ENCODE measurements around the gene NXN. TPM values are rescaled to one million over a fixed set of nuclear protein-coding genes. Genes with fewer than 3 reads are reported as not detected.
A peak's percentile ranks its signal among the peaks of the same experiment; 100 is the strongest.
"Not testable (repeated sequence)": the region's sequence is repeated elsewhere in the genome, so short reads cannot be mapped to it uniquely, and the experiment has no call there.

The NXN gene
- total RNA-seq, 6 donors from 2014 or later, result 32.4 to 63.1 (median 52.2) TPM

GRCh38 chr17:957856-958421 is 21.6 kb downstream of the NXN start:
- no peaks in the 10 kb centered on the region for H3K9me3 ChIP-seq
- ATAC-seq (ENCODE audit: low FRiP score in 2 of 2) (no peak), DNase-seq (no peak)
- no peak for TF ChIP-seq CTCF (IDR thresholded peaks at IDR 0.05)
- H3K27ac ChIP-seq, result no peak overlapping the region
- H3K4me3 ChIP-seq, result no peak overlapping the region
- no peaks in the 10 kb centered on the region for H3K36me3 ChIP-seq
- H3K27me3 ChIP-seq, result no peaks in the 10 kb centered on the region
- peaks cover 0 to 3% (median 0%) of the 10 kb centered on the region in 4 donors for H3K4me1 ChIP-seq
- WGBS, 2 donors, result 83 to 84% methylated on average over 20 of the region's 20 CpGs

- Histone ChIP-seq H3K27ac (no peak overlapping the region), H3K36me3 (no peaks in the 10 kb centered on the region), H3K9me3 (no peaks in the 10 kb centered on the region), H3K4me3 (no peak overlapping the region), H3K4me1 (peaks cover under 1 to 4% (median under 1%) of the 10 kb centered on the region in 4 donors), H3K27me3 (no peaks in the 10 kb centered on the region)
- ATAC-seq (ENCODE audit: low FRiP score in 2 of 2) (no peak), DNase-seq (no peak)
- WGBS, 2 donors, result 69% methylated on average over 8 of the region's 8 CpGs
- TF ChIP-seq POLR2A (IDR thresholded peaks at IDR 0.05), result no peak
- TF ChIP-seq POLR2AphosphoS5 (IDR thresholded peaks at IDR 0.05), result no peak
- TF ChIP-seq EP300 (IDR thresholded peaks at IDR 0.05), result no peak
- TF ChIP-seq CTCF (IDR thresholded peaks at IDR 0.05), result no peak
Measured at GRCh38 chr17:956905-957304, 22.7 kb downstream of the NXN start.

GRCh38 chr17:954431-955164 is 25.0 kb downstream of the NXN start:
- ATAC-seq (ENCODE audit: low FRiP score in 2 of 2) (peak; percentile 40 to 84), DNase-seq (peak in 1 of 2 donors; percentile 69)
- H3K4me3 ChIP-seq, result no peak overlapping the region
- TF ChIP-seq POLR2AphosphoS5 (IDR thresholded peaks at IDR 0.05) (peak in 1 of 2 donors; percentile 39), CTCF (IDR thresholded peaks at IDR 0.05) (no peak), EP300 (IDR thresholded peaks at IDR 0.05) (peak in 2 of 4 donors; percentile 39 to 70), POLR2A (IDR thresholded peaks at IDR 0.05) (no peak)
- peak overlapping the region; percentile 33 to 67 (median 64) for H3K27ac ChIP-seq
- no peaks in the 10 kb centered on the region for H3K27me3 ChIP-seq
- peaks cover 5 to 12% (median 8%) of the 10 kb centered on the region in 4 donors for H3K4me1 ChIP-seq
- no peaks in the 10 kb centered on the region for H3K36me3 ChIP-seq
- H3K9me3 ChIP-seq, result no peaks in the 10 kb centered on the region
- WGBS, 2 donors, result 45 to 54% methylated on average over 19 to 23 of the region's 23 CpGs

GRCh38 chr17:953767-954166 is 25.8 kb downstream of the NXN start:
- 84 to 91% methylated on average over 10 to 16 of the region's 16 CpGs for WGBS, 2 donors
- H3K27ac ChIP-seq, result peak overlapping the region in 3 of 4 donors; percentile 61 to 67 (median 66)
- no peaks in the 10 kb centered on the region for H3K27me3 ChIP-seq

GRCh38 chr17:952592-952991 is 27.0 kb downstream of the NXN start:
- not testable (repeated sequence) for ATAC-seq (ENCODE audit: low FRiP score in 2 of 2); H3K36me3 ChIP-seq; H3K27ac ChIP-seq; DNase-seq; H3K27me3 ChIP-seq; H3K4me3 ChIP-seq; H3K9me3 ChIP-seq
- peaks cover 5 to 12% (median 8%) of the 10 kb centered on the region in 4 donors for H3K4me1 ChIP-seq
- 95 to 97% methylated on average over 12 to 15 of the region's 18 CpGs for WGBS, 2 donors

More at GRCh38 chr17:953767-954166, 25.8 kb downstream of the NXN start:
- no peak for DNase-seq
- Histone ChIP-seq H3K36me3 (no peaks in the 10 kb centered on the region), H3K4me3 (no peak overlapping the region), H3K9me3 (no peaks in the 10 kb centered on the region), H3K4me1 (peaks cover 5 to 12% (median 8%) of the 10 kb centered on the region in 4 donors)
- no peak for ATAC-seq (ENCODE audit: low FRiP score in 2 of 2)
- TF ChIP-seq CTCF (IDR thresholded peaks at IDR 0.05) (no peak), POLR2AphosphoS5 (IDR thresholded peaks at IDR 0.05) (no peak), POLR2A (IDR thresholded peaks at IDR 0.05) (no peak), EP300 (IDR thresholded peaks at IDR 0.05) (no peak)

All from upper lobe of left lung (tissue), 6 donors.